ENCODE results near the gene ALK.

DNA sequence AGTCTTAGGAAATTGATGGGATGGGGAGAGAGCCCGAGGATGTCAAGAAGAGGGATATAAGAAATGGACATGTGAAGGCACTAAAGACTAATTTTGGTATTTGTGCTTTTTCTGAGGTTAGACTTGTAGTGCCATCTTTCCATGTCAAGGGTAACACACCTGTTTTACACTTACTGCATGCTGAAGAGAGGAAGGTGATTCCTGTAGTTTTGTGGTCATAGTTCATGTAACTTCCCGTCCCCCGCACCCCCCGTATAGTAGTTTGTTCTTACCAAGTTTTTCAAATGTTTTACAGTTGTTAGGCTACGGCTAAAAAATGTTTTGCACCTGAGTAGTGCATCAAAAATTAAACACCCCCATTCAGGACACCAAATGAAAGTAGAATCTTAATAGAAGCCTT lies 732.3 kb downstream of the ALK start:
- TF ChIP-seq YY1 (IDR thresholded peaks at IDR 0.05; ENCODE audit: insufficient read depth, insufficient read length) (no peak), ZNF274 (IDR thresholded peaks at IDR 0.05; ENCODE audit: low read depth, low read length) (no peak), SUZ12 (IDR thresholded peaks at IDR 0.05; ENCODE audit: extremely low read depth, insufficient read depth, insufficient read length) (no peak)

All from NT2/D1 (cell line).